WTC11 (cell line): ENCODE measurements around the gene KIF24.

Experiments
- CREB1 ChIP-seq: sonication (generic); formaldehyde crosslinking; IDR thresholded peaks from 2 replicates; pipeline ENCODE4 v1.8.0; 2023; ENCODE audit warnings: mild to moderate bottlenecking, missing genetic modification reagents
- FOXK1 ChIP-seq: sonication (generic); formaldehyde crosslinking; IDR thresholded peaks from 2 replicates; pipeline ENCODE4 v1.8.0; 2022; ENCODE audit warnings: mild to moderate bottlenecking, moderate library complexity, missing genetic modification reagents
- FOXP1 ChIP-seq: sonication (generic); formaldehyde crosslinking; IDR thresholded peaks from 2 replicates; pipeline ENCODE4 v1.8.0; 2022; ENCODE audit warnings: missing genetic modification reagents, mild to moderate bottlenecking, moderate library complexity, borderline replicate concordance
- SP1 ChIP-seq: sonication (generic); formaldehyde crosslinking; conservative IDR thresholded peaks from 2 replicates; pipeline ENCODE4 v1.8.1; 2022; ENCODE audit warnings: missing genetic modification reagents
- ZNF396 ChIP-seq: fragments of 250-450 bp; sonication (Bioruptor Pico); IDR thresholded peaks from 2 replicates; pipeline ENCODE4 v1.8.0; 2021; ENCODE audit warnings: mild to moderate bottlenecking, moderate library complexity, borderline replicate concordance
- TF ChIP-seq, protein P1 (sequence below): sonication (generic); formaldehyde crosslinking; IDR thresholded peaks from 2 replicates; pipeline ENCODE4 v1.8.1; 2022; ENCODE audit warnings: mild to moderate bottlenecking, moderate library complexity, missing genetic modification reagents
- TF ChIP-seq, protein P2 (sequence below): sonication (generic); formaldehyde crosslinking; conservative IDR thresholded peaks from 2 replicates; pipeline ENCODE4 v1.8.1; 2022; ENCODE audit warnings: mild to moderate bottlenecking, missing genetic modification reagents
- TF ChIP-seq, protein P3 (sequence below): fragments of 200-600 bp; IDR thresholded peaks from 2 replicates; pipeline ENCODE4 v1.8.0; 2022; ENCODE audit warnings: antibody characterized with exemption
- TF ChIP-seq, protein P4 (sequence below): sonication (generic); formaldehyde crosslinking; conservative IDR thresholded peaks from 2 replicates; pipeline ENCODE4 v1.8.1; 2023; ENCODE audit warnings: mild to moderate bottlenecking, low read depth, missing genetic modification reagents, moderate library complexity
- TF ChIP-seq, protein P5 (sequence below): sonication (generic); formaldehyde crosslinking; IDR thresholded peaks from 2 replicates; pipeline ENCODE4 v1.8.0; 2023; ENCODE audit warnings: mild to moderate bottlenecking, missing genetic modification reagents
- TF ChIP-seq, protein P6 (sequence below): sonication (generic); formaldehyde crosslinking; IDR thresholded peaks from 2 replicates; pipeline ENCODE4 v1.8.0; 2022; ENCODE audit warnings: mild to moderate bottlenecking, missing genetic modification reagents
- TF ChIP-seq, protein P7 (sequence below): sonication (generic); formaldehyde crosslinking; IDR thresholded peaks from 2 replicates; pipeline ENCODE4 v1.8.1; 2022; ENCODE audit warnings: low read depth, mild to moderate bottlenecking, moderate library complexity, missing genetic modification reagents, borderline replicate concordance

DNA sequence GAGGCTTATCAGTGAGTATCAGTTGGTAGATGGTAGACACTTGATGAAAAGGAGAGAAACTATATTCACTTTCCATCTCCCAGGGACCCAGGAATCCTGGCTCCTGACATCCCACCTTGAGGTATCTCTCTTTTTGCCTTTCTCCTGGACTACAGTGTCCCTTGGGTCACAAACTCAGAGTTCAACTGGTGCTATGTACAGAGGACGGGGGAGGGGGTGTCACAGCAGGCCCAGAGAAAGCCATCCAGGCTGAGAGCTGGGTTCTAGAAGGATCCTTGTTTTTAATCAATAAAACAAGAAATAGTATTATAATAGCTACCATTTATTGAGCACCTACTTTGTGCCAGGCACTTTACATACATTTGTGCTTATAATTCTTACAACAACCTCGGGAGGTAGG is 37.3 kb upstream of the KIF24 start:
- TF ChIP-seq, protein P1, sequence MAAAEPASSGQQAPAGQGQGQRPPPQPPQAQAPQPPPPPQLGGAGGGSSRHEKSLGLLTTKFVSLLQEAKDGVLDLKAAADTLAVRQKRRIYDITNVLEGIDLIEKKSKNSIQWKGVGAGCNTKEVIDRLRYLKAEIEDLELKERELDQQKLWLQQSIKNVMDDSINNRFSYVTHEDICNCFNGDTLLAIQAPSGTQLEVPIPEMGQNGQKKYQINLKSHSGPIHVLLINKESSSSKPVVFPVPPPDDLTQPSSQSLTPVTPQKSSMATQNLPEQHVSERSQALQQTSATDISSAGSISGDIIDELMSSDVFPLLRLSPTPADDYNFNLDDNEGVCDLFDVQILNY = no peak
- TF ChIP-seq, protein P2, sequence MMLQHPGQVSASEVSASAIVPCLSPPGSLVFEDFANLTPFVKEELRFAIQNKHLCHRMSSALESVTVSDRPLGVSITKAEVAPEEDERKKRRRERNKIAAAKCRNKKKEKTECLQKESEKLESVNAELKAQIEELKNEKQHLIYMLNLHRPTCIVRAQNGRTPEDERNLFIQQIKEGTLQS (CRISPR knock-in tag) = no peak
- TF ChIP-seq SP1 (CRISPR knock-in tag) (no peak), CREB1 (CRISPR knock-in tag) (no peak), ZNF396 (CRISPR knock-in tag) (no peak), FOXP1 (CRISPR knock-in tag) (no peak), FOXK1 (CRISPR knock-in tag) (no peak)
- TF ChIP-seq, protein P3, sequence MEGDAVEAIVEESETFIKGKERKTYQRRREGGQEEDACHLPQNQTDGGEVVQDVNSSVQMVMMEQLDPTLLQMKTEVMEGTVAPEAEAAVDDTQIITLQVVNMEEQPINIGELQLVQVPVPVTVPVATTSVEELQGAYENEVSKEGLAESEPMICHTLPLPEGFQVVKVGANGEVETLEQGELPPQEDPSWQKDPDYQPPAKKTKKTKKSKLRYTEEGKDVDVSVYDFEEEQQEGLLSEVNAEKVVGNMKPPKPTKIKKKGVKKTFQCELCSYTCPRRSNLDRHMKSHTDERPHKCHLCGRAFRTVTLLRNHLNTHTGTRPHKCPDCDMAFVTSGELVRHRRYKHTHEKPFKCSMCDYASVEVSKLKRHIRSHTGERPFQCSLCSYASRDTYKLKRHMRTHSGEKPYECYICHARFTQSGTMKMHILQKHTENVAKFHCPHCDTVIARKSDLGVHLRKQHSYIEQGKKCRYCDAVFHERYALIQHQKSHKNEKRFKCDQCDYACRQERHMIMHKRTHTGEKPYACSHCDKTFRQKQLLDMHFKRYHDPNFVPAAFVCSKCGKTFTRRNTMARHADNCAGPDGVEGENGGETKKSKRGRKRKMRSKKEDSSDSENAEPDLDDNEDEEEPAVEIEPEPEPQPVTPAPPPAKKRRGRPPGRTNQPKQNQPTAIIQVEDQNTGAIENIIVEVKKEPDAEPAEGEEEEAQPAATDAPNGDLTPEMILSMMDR = no peak
- TF ChIP-seq, protein P4, sequence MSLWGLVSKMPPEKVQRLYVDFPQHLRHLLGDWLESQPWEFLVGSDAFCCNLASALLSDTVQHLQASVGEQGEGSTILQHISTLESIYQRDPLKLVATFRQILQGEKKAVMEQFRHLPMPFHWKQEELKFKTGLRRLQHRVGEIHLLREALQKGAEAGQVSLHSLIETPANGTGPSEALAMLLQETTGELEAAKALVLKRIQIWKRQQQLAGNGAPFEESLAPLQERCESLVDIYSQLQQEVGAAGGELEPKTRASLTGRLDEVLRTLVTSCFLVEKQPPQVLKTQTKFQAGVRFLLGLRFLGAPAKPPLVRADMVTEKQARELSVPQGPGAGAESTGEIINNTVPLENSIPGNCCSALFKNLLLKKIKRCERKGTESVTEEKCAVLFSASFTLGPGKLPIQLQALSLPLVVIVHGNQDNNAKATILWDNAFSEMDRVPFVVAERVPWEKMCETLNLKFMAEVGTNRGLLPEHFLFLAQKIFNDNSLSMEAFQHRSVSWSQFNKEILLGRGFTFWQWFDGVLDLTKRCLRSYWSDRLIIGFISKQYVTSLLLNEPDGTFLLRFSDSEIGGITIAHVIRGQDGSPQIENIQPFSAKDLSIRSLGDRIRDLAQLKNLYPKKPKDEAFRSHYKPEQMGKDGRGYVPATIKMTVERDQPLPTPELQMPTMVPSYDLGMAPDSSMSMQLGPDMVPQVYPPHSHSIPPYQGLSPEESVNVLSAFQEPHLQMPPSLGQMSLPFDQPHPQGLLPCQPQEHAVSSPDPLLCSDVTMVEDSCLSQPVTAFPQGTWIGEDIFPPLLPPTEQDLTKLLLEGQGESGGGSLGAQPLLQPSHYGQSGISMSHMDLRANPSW (CRISPR knock-in tag) = no peak
- TF ChIP-seq, protein P5, sequence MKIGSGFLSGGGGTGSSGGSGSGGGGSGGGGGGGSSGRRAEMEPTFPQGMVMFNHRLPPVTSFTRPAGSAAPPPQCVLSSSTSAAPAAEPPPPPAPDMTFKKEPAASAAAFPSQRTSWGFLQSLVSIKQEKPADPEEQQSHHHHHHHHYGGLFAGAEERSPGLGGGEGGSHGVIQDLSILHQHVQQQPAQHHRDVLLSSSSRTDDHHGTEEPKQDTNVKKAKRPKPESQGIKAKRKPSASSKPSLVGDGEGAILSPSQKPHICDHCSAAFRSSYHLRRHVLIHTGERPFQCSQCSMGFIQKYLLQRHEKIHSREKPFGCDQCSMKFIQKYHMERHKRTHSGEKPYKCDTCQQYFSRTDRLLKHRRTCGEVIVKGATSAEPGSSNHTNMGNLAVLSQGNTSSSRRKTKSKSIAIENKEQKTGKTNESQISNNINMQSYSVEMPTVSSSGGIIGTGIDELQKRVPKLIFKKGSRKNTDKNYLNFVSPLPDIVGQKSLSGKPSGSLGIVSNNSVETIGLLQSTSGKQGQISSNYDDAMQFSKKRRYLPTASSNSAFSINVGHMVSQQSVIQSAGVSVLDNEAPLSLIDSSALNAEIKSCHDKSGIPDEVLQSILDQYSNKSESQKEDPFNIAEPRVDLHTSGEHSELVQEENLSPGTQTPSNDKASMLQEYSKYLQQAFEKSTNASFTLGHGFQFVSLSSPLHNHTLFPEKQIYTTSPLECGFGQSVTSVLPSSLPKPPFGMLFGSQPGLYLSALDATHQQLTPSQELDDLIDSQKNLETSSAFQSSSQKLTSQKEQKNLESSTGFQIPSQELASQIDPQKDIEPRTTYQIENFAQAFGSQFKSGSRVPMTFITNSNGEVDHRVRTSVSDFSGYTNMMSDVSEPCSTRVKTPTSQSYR (CRISPR knock-in tag) = no peak
- TF ChIP-seq, protein P6, sequence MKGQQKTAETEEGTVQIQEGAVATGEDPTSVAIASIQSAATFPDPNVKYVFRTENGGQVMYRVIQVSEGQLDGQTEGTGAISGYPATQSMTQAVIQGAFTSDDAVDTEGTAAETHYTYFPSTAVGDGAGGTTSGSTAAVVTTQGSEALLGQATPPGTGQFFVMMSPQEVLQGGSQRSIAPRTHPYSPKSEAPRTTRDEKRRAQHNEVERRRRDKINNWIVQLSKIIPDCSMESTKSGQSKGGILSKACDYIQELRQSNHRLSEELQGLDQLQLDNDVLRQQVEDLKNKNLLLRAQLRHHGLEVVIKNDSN = no peak
- TF ChIP-seq, protein P7, sequence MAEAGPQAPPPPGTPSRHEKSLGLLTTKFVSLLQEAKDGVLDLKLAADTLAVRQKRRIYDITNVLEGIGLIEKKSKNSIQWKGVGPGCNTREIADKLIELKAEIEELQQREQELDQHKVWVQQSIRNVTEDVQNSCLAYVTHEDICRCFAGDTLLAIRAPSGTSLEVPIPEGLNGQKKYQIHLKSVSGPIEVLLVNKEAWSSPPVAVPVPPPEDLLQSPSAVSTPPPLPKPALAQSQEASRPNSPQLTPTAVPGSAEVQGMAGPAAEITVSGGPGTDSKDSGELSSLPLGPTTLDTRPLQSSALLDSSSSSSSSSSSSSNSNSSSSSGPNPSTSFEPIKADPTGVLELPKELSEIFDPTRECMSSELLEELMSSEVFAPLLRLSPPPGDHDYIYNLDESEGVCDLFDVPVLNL (CRISPR knock-in tag) = no peak
